Naive thymus-derived CD8-positive, alpha-beta T cell (primary cell): ENCODE measurements around the gene CHCHD6. TPM values are rescaled to one million over a fixed set of nuclear protein-coding genes. Genes with fewer than 3 reads are reported as not detected.
A peak's percentile ranks its signal among the peaks of the same experiment; 100 is the strongest.

Source experiments
- ATAC-seq, 2 donors: fragments of 150-1000 bp; cut with Tn5 transposase in 1 of 2; sonication (Bioruptor Pico), chemical (Tn5 transposase) in 1 of 2; 1 replicate in 1 of 2; 2 replicates in 1 of 2; pipeline ENCODE4 v1.10.0; 2021; ENCODE audit warnings: mild to moderate bottlenecking in 2 of 2, moderate library complexity in 2 of 2
- POLR2A ChIA-PET: fragments of 350-600 bp; sonication (Branson Sonifier 250); formaldehyde crosslinking; loops from one replicate; lab custom pipeline; 2021; ENCODE audit warnings: antibody characterized with exemption; lab: Charles Lee
- DNase-seq, 10 donors: peaks; one replicate each; pipeline versions ENCODE4 v3.0.0 to v3.0.0-alpha.2; 2020 to 2022
- H3K27ac Mint-ChIP-seq, 10 donors: one replicate each; pipeline ENCODE4 v1.8.0; 2020 to 2022; ENCODE audit warnings: mild to moderate bottlenecking in 10 of 10, mixed read lengths in 10 of 10, moderate library complexity in 4 of 10, inconsistent platforms in 1 of 10
- H3K27me3 Mint-ChIP-seq, 5 donors: one replicate each; pipeline ENCODE4 v1.8.0; 2021 to 2022; ENCODE audit warnings: mixed read lengths in 5 of 5
- H3K36me3 Mint-ChIP-seq, 3 donors: one replicate each; pipeline ENCODE4 v1.8.0; 2020 to 2022; ENCODE audit warnings: mixed read lengths in 3 of 3, mild to moderate bottlenecking in 2 of 3, inconsistent platforms in 1 of 3
- H3K4me1 Mint-ChIP-seq, 4 donors: one replicate each; pipeline ENCODE4 v1.8.0; 2021 to 2022; ENCODE audit warnings: mixed read lengths in 4 of 4
- H3K4me3 Mint-ChIP-seq, 10 donors: one replicate each; pipeline ENCODE4 v1.8.0; 2020 to 2022; ENCODE audit warnings: mild to moderate bottlenecking in 10 of 10, mixed read lengths in 10 of 10, moderate library complexity in 6 of 10, inconsistent platforms in 1 of 10
- H3K9me3 Mint-ChIP-seq, 9 donors: one replicate each; pipeline ENCODE4 v1.8.0; 2020 to 2022; ENCODE audit warnings: mixed read lengths in 9 of 9, mild to moderate bottlenecking in 3 of 9, inconsistent platforms in 1 of 9, moderate library complexity in 1 of 9
- polyA plus RNA-seq, 3 donors: library from polyadenylated mRNA; unstranded; fragments of 300-500 nt; fragmentation: Illumina TruSeq; gene quantifications; one replicate each; pipeline ENCODE4 v1.2.3, GENCODE V29; 2021
- total RNA-seq, 8 experiments: library from RNA in 2 of 8; stranded (reverse) in 2 of 8; gene quantifications; one replicate each; pipeline ENCODE4 v1.2.3 and lab custom pipeline; 2021 to 2026

CHCHD6 gene
- total and polyA plus RNA-seq, 5 experiments from 2014 or later, result 7.8 to 16.9 (median 11.3) TPM

GRCh38 chr3:126935756-126936509 is 231.9 kb downstream of the CHCHD6 start:
- POLR2A ChIA-PET, result no interaction called here
- Mint-ChIP-seq H3K27ac (peak overlapping the region in 1 of 10 donors; percentile 70), H3K9me3 (no peaks in the 10 kb centered on the region), H3K4me3 (no peak overlapping the region), H3K27me3 (no peaks in the 10 kb centered on the region), H3K4me1 (peaks cover 0 to 2% (median 0%) of the 10 kb centered on the region in 4 donors), H3K36me3 (no peaks in the 10 kb centered on the region)
- ATAC-seq (no peak), DNase-seq (no peak)

DNA sequence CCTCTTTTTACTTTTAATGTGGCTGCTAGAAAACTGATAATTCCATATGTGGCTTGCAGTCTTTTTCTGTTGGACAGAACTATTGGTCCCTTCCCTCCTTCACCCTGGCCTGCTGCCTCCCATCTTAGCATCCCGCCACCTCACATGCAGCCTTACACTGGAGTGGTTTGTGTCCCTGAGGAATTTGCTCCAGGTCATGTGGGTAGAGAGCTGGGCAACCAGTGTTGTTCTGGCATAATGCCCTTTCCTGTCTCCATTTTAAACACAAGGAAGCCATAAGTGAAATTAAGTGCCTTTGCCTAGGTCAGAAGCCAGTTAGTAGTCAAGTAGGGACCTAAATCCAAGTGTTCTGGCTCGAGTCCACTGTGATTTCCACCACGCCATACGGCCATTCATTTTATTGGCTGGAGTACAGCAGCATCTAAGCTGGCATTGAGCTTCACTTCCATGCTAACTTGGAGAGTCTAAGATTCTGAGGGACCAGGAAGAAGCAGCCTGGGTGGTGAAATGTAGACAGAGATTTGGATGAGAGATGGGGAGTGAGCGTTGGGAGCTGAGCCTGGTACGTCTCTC is 232.9 kb downstream of the CHCHD6 start:
- Mint-ChIP-seq H3K27me3 (no peaks in the 10 kb centered on the region), H3K36me3 (peaks cover 0 to 3% (median 0%) of the 10 kb centered on the region in 3 donors), H3K4me1 (peaks cover 0 to 2% (median 0%) of the 10 kb centered on the region in 4 donors), H3K4me3 (no peak overlapping the region), H3K9me3 (no peaks in the 10 kb centered on the region), H3K27ac (no peak overlapping the region)
- DNase-seq (no peak), ATAC-seq (no peak)
- POLR2A ChIA-PET, result no interaction called here

DNA sequence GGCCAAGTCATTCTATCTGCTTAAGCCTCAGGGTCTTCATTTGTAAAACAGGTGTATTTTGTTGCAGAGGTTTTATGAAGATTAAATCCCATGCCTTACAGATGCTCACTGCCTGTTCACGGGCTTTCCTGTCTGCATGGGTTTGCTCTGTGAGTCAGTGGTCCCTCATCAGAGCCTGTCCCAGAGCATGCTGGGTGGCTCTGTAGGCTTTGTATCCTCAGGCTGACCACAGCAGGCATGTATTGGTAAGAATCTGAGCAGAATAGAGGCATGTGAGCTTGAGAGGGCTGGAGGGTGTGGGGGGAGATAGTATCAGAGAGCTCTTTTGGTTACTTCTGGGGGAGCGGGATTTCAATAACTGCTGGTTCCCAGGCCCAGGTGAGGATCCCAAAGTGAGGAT is 233.5 kb downstream of the CHCHD6 start:
- Mint-ChIP-seq H3K9me3 (no peaks in the 10 kb centered on the region), H3K4me3 (no peak overlapping the region), H3K27ac (no peak overlapping the region), H3K27me3 (no peaks in the 10 kb centered on the region), H3K4me1 (no peaks in the 10 kb centered on the region), H3K36me3 (peaks cover 0 to 6% (median 3%) of the 10 kb centered on the region in 3 donors)
- ATAC-seq (no peak), DNase-seq (no peak)
- POLR2A ChIA-PET, result no interaction called here

DNA sequence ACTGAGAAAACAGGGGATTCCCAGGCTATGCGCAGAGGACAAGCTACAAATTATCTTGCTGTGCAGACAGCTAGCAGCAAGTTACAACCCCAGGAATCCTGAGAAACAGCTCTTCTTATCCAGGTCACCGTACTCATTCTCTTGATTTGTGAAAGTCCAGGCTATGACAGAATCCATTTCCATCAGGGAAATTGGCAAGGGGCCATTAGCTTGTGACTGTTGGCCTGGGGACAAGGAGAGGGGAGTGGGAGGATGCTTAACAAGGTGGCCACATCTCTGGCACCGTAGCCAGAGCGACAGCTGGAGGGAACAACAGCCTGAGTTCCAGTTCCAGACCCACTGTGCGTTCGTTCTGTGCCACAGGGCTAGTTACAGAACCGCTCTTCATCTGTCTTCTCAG is 233.9 kb downstream of the CHCHD6 start:
- ATAC-seq, result no peak
- H3K9me3 Mint-ChIP-seq, result no peaks in the 10 kb centered on the region
- no peak for DNase-seq
- no peak overlapping the region for H3K4me3 Mint-ChIP-seq
- H3K27me3 Mint-ChIP-seq, result no peaks in the 10 kb centered on the region
- H3K27ac Mint-ChIP-seq, result peak overlapping the region in 1 of 10 donors; percentile 13
- no peaks in the 10 kb centered on the region for H3K4me1 Mint-ChIP-seq
- POLR2A ChIA-PET, result no interaction called here
- peaks cover 0 to 7% (median 3%) of the 10 kb centered on the region in 3 donors for H3K36me3 Mint-ChIP-seq

DNA sequence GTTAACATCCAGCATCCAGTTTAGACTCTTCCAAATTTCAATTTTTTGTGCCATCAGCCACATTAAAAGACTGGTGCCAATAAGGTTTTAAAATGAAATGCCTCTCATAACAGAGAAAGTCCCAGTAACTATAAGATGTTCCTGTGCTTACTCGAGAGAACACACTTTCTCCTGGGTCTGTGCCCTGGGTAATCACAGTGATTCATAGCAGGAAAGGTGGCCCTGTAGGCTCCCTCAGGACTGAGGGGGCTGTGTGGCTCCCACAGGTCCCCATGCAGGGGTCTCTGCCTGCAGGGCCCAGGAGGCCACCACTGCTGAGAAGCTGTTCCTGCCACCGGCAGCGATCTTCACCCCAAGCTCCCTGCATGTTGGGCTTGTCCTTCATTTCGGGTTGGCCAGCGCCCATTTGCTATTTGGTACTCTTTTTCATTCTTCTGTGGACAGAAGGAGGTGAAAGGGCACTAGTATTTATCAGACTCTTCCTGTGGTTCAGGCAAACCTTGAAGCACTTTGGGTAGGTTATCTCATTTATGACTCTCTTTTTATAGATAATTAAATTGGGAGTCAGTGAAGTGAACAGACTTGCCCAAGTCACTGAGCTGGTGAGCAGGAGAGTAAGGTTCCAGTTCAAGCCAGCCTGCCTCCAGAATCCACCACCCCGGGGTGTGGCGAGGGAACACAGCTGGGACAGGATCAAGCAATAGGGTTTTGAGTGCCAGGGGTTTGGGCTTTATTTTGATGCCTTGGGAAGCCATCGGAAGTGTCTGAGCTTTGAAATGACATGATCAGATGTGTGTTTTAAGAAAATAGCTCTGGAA is 234.7 kb downstream of the CHCHD6 start:
- H3K27ac Mint-ChIP-seq, result peak overlapping the region in 3 of 10 donors; percentile 13 to 38 (median 32)
- no peak for ATAC-seq
- no peak for DNase-seq
- no peaks in the 10 kb centered on the region for H3K27me3 Mint-ChIP-seq
- no peaks in the 10 kb centered on the region for H3K4me1 Mint-ChIP-seq
- POLR2A ChIA-PET, result no interaction called here
- H3K36me3 Mint-ChIP-seq, result peaks cover 0 to 7% (median 3%) of the 10 kb centered on the region in 3 donors
- no peaks in the 10 kb centered on the region for H3K9me3 Mint-ChIP-seq
- no peak overlapping the region for H3K4me3 Mint-ChIP-seq

DNA sequence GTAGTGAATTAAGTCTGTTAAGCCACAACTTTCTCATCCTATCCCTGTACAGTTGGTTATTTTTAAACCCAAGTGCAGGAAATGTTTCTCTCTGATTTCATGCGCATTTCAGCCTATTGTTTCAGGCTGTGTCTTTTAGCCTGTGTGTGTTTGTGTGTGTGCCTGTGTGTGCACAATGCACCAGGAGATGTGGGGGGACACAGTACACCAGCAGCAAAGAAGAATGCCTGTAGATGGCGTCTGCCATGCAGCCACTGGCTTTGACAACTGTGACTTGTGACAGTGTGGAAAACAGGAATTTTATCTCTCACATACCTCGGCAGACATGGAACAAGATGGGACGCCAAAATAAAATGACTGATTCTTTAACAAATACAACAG is 235.3 kb downstream of the CHCHD6 start:
- peak overlapping the region in 1 of 10 donors; percentile 13 for H3K27ac Mint-ChIP-seq
- no peak overlapping the region for H3K4me3 Mint-ChIP-seq
- H3K36me3 Mint-ChIP-seq, result peaks cover 0 to 7% (median 3%) of the 10 kb centered on the region in 3 donors
- H3K27me3 Mint-ChIP-seq, result no peaks in the 10 kb centered on the region
- ATAC-seq, result no peak
- DNase-seq, result no peak
- POLR2A ChIA-PET, result no interaction called here
- peaks cover 0 to 3% (median 1%) of the 10 kb centered on the region in 4 donors for H3K4me1 Mint-ChIP-seq
- H3K9me3 Mint-ChIP-seq, result no peaks in the 10 kb centered on the region

- ATAC-seq, result no peak
Observed at GRCh38 chr3:126939733-126940132, 235.7 kb downstream of the CHCHD6 start.

GRCh38 chr3:126941721-126942270 is 237.8 kb downstream of the CHCHD6 start:
- ATAC-seq, result no peak
- Mint-ChIP-seq H3K27me3 (no peaks in the 10 kb centered on the region), H3K4me3 (no peak overlapping the region), H3K4me1 (peaks cover 0 to 12% (median 3%) of the 10 kb centered on the region in 4 donors), H3K27ac (no peak overlapping the region), H3K9me3 (no peaks in the 10 kb centered on the region), H3K36me3 (peaks cover 0 to 7% (median 3%) of the 10 kb centered on the region in 3 donors)
- no peak for DNase-seq
- POLR2A ChIA-PET, result no interaction called here

More at GRCh38 chr3:126939733-126940132, 235.7 kb downstream of the CHCHD6 start:
- Mint-ChIP-seq H3K36me3 (peaks cover 0 to 7% (median 3%) of the 10 kb centered on the region in 3 donors), H3K4me3 (no peak overlapping the region), H3K4me1 (peaks cover 0 to 7% (median 3%) of the 10 kb centered on the region in 4 donors), H3K27ac (no peak overlapping the region), H3K27me3 (no peaks in the 10 kb centered on the region), H3K9me3 (no peaks in the 10 kb centered on the region)
- no peak for DNase-seq
- POLR2A ChIA-PET, result no interaction called here

DNA sequence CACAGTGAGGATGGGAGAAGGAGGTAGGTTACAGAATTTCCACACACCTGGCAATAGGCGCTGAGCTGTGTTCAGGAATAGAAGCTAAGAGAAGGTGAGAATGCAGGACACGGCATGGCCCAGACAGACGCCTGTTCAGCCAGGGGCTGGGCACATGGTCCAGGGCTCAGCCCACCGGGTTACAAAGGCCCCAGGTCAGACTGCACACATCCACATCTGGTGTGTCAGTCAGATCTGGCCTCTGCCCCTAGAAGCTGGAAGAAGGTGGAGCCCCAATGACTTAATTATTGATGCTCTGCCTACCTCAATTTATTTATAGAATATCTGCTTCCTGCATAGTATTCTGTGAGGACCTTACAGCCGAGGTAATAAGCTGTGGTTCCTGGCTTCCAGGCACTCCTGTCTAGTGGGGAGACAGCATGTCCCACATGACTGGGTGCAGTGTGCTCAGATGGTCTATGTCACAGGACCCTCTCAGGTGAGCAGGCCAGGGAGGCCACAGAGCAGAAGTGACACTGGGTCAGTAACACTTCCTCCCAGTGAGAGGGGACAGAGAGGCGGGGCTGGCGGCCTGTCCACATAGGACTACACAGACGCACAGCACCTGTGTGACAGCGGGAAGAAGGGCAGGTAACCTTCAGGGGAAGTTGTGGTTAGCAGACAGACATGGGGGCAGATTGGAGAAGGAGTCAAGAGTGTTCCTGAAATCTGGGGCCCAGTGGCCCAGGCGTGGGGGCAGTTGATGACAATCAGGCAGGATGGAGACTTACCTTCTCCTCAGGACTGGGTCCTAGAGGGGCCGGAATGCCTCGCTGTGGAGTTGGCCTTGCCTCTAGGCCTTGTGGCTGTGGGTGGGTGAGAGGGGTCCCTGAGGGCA is 240.3 kb downstream of the CHCHD6 start:
- H3K9me3 Mint-ChIP-seq, result no peaks in the 10 kb centered on the region
- DNase-seq (no peak), ATAC-seq (no peak)
- H3K4me3 Mint-ChIP-seq, result peak overlapping the region in 1 of 10 donors; percentile 59
- H3K27ac Mint-ChIP-seq, result peak overlapping the region in 5 of 10 donors; percentile 33 to 67 (median 53)
- peaks cover 5 to 15% (median 8%) of the 10 kb centered on the region in 4 donors for H3K4me1 Mint-ChIP-seq
- H3K36me3 Mint-ChIP-seq, result peaks cover 2 to 22% (median 7%) of the 10 kb centered on the region in 3 donors
- H3K27me3 Mint-ChIP-seq, result no peaks in the 10 kb centered on the region
- POLR2A ChIA-PET, result no interaction called here

DNA sequence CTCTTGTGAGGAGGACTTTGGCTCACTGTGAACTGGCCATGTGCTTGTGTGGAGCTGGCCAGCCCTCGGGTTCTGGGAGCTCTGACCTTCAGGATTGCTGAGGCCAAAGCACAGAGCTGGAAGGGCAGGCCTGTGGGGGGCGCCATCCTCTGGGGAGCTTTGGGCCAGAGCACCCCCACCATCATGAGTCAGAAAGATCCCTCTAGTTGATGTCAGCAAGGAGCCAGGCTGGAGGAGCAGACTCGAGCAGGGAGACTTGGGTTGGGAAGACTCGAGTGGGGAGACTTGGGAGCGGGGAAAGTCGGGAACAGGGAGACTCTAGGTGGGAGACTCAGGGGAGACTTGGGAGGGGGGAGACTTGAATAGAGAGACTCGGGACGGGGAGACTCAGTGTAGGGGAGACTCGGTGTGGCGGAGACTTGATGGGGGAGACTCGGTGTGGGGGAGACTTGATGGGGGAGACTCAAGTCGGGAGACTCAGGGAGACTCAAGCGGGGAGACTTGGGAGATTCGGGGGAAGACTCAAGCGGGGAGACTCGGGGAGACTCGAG is 241.2 kb downstream of the CHCHD6 start:
- no peak overlapping the region for H3K4me3 Mint-ChIP-seq

DNA sequence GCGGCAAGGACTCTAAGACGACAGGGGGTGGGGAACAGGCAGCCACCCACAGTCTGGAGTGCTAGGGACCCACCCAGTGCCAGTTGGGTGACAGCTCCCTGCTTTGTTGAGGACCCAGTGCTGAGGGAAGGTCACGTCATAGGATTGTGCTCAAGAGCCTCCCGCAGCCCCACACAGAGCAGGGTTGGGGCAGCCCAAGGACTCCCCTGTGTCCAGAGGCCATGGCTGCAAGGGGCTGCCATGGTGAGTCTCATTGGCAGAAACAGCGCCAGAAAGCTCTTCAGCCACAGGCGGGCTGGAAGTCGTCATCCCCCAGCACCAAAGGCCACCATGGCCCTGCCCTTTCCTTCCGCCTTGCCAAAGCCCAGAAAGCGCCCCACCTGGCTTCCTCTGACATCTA is 241.9 kb downstream of the CHCHD6 start:
- ATAC-seq (no peak), DNase-seq (no peak)
- H3K4me1 Mint-ChIP-seq, result peaks cover 5 to 15% (median 8%) of the 10 kb centered on the region in 4 donors
- H3K9me3 Mint-ChIP-seq, result no peaks in the 10 kb centered on the region
- H3K36me3 Mint-ChIP-seq, result peaks cover 2 to 22% (median 7%) of the 10 kb centered on the region in 3 donors
- H3K27ac Mint-ChIP-seq, result no peak overlapping the region
- no peaks in the 10 kb centered on the region for H3K27me3 Mint-ChIP-seq
- no peak overlapping the region for H3K4me3 Mint-ChIP-seq
- POLR2A ChIA-PET, result interaction anchor here (0.7 kb wide), 1 partner anchor 37 kb away, joined by 3 read pairs; the partner anchor contains the start of gene PLXNA1

More for the DNA sequence above, 241.2 kb downstream of the CHCHD6 start:
- no peaks in the 10 kb centered on the region for H3K27me3 Mint-ChIP-seq
- DNase-seq (no peak), ATAC-seq (no peak)
- peaks cover 2 to 22% (median 7%) of the 10 kb centered on the region in 3 donors for H3K36me3 Mint-ChIP-seq
- no peaks in the 10 kb centered on the region for H3K9me3 Mint-ChIP-seq
- POLR2A ChIA-PET, result interaction anchor here (0.7 kb wide), 1 partner anchor 37 kb away, joined by 3 read pairs; the partner anchor contains the start of gene PLXNA1
- peaks cover 5 to 15% (median 8%) of the 10 kb centered on the region in 4 donors for H3K4me1 Mint-ChIP-seq
- H3K27ac Mint-ChIP-seq, result peak overlapping the region in 1 of 10 donors; percentile 67
